GM12878 (cell line): ENCODE data around the gene MFN2.

Experiments used
- ASH2L ChIP-seq: fragments of 300-600, 200-600 bp; sonication (generic); IDR thresholded peaks from 2 replicates; pipeline ENCODE4 v1.6.1; 2017; ENCODE audit warnings: low read depth, mild to moderate bottlenecking, borderline replicate concordance
- BCL11A ChIP-seq: IDR thresholded peaks from 2 replicates; pipeline ENCODE4 v1.6.1; 2011; ENCODE audit warnings: low read depth, low read length
- EGR1 ChIP-seq, 2 experiments: IDR thresholded peaks; 1 replicate in 1 of 2; 2 replicates in 1 of 2; pipeline ENCODE4 v1.6.1; 2011 to 2012; ENCODE audit warnings: low read depth in 2 of 2, low read length in 2 of 2, borderline replicate concordance in 1 of 2, mild to moderate bottlenecking in 1 of 2, moderate library complexity in 1 of 2
- EZH2 ChIP-seq: IDR thresholded peaks from 2 replicates; pipeline ENCODE4 v1.6.1; 2012; ENCODE audit warnings: low read depth, mild to moderate bottlenecking, control low read depth, inconsistent platforms, low read length, borderline replicate concordance; ENCODE audit not compliant: control insufficient read depth
- NBN ChIP-seq: fragments of 450-650 bp; IDR thresholded peaks from 2 replicates; pipeline ENCODE4 v1.6.1; 2016
- POLR2A ChIP-seq: IDR thresholded peaks from 2 replicates; pipeline ENCODE4 v1.6.1; 2011; ENCODE audit warnings: low read depth, mild to moderate bottlenecking, low read length
- POLR2AphosphoS5 ChIP-seq: IDR thresholded peaks from 2 replicates; pipeline ENCODE4 v1.6.1; 2011; ENCODE audit warnings: mild to moderate bottlenecking, low read length, inconsistent platforms
- SIN3A ChIP-seq: IDR thresholded peaks from 2 replicates; pipeline ENCODE4 v1.6.1; 2012; ENCODE audit warnings: low read depth, low read length, improper control_type of control experiment
- TCF7 ChIP-seq: IDR thresholded peaks from 2 replicates; pipeline ENCODE4 v1.6.1; 2014; ENCODE audit warnings: antibody characterized with exemption, borderline replicate concordance
- ZNF274 ChIP-seq: IDR thresholded peaks from one replicate; pipeline ENCODE4 v1.8.0; 2011; ENCODE audit not compliant: insufficient read length, insufficient read depth
- ZNF622 ChIP-seq: fragments of 450-650 bp; IDR thresholded peaks from 2 replicates; pipeline ENCODE4 v1.6.1; 2017; ENCODE audit warnings: mild to moderate bottlenecking, inconsistent platforms
- ZSCAN29 ChIP-seq: fragments of 450-650 bp; IDR thresholded peaks from 2 replicates; pipeline ENCODE4 v1.6.1; 2017; ENCODE audit warnings: mild to moderate bottlenecking, moderate library complexity
- TF ChIP-seq, protein P1 (sequence below), 3 experiments: IDR thresholded peaks in 2 of 3; conservative IDR thresholded peaks in 1 of 3; 2 replicates each; pipeline ENCODE4 v1.5.1; 2011; ENCODE audit warnings: low read depth in 3 of 3, low read length in 3 of 3, mild to moderate bottlenecking in 3 of 3, control low read depth in 2 of 3, moderate library complexity in 2 of 3, inconsistent platforms in 1 of 3, mixed read lengths in 1 of 3; ENCODE audit not compliant: control insufficient read depth in 2 of 3, insufficient read depth in 1 of 3; ENCODE audit errors: extremely low read depth in 1 of 3
- TF ChIP-seq, protein P2 (sequence below): fragments of 450-650 bp; IDR thresholded peaks from 2 replicates; pipeline ENCODE4 v1.6.1; 2018; ENCODE audit warnings: borderline replicate concordance, mild to moderate bottlenecking; ENCODE audit not compliant: partially characterized antibody

DNA sequence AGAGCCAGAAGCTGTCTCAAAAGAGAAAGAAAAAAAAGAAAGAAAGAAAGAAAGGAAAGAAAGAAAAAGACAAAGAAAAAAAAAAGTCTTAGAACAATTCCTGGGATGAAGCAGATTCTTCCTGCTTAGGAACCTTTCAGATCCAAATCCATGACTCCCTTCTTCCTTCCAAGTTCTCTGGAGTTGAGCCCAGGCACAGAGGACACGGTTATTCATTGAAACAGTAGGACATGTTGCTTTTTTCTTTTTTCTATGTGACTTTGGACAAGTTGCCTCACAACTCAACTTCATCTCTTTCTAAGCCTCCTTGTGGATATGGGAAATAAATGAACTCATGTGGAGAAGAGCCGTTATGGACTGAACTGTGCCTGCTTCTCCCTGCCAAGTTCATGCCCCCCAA lies 68.1 kb downstream of the MFN2 start:
- TF ChIP-seq ZNF622 (no peak), ZSCAN29 (no peak), EZH2 (no peak), NBN (no peak), POLR2A (no peak), BCL11A (no peak), ASH2L (no peak), POLR2AphosphoS5 (no peak), EGR1 (IDR thresholded peaks at IDR 0.05; ENCODE audit: borderline replicate concordance in 1 of 2, low read depth in 2 of 2, low read length in 2 of 2) (no peak), TCF7 (no peak), SIN3A (no peak), ZNF274 (no peak)
- TF ChIP-seq, protein P1, sequence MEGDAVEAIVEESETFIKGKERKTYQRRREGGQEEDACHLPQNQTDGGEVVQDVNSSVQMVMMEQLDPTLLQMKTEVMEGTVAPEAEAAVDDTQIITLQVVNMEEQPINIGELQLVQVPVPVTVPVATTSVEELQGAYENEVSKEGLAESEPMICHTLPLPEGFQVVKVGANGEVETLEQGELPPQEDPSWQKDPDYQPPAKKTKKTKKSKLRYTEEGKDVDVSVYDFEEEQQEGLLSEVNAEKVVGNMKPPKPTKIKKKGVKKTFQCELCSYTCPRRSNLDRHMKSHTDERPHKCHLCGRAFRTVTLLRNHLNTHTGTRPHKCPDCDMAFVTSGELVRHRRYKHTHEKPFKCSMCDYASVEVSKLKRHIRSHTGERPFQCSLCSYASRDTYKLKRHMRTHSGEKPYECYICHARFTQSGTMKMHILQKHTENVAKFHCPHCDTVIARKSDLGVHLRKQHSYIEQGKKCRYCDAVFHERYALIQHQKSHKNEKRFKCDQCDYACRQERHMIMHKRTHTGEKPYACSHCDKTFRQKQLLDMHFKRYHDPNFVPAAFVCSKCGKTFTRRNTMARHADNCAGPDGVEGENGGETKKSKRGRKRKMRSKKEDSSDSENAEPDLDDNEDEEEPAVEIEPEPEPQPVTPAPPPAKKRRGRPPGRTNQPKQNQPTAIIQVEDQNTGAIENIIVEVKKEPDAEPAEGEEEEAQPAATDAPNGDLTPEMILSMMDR (IDR thresholded peaks at IDR 0.05 in 2 of 3, conservative IDR thresholded peaks at IDR 0.05 in 1 of 3; ENCODE audit: control insufficient read depth in 2 of 3, extremely low read depth in 1 of 3, insufficient read depth in 1 of 3, low read depth in 3 of 3, low read length in 3 of 3), result no peak
- TF ChIP-seq, protein P2, sequence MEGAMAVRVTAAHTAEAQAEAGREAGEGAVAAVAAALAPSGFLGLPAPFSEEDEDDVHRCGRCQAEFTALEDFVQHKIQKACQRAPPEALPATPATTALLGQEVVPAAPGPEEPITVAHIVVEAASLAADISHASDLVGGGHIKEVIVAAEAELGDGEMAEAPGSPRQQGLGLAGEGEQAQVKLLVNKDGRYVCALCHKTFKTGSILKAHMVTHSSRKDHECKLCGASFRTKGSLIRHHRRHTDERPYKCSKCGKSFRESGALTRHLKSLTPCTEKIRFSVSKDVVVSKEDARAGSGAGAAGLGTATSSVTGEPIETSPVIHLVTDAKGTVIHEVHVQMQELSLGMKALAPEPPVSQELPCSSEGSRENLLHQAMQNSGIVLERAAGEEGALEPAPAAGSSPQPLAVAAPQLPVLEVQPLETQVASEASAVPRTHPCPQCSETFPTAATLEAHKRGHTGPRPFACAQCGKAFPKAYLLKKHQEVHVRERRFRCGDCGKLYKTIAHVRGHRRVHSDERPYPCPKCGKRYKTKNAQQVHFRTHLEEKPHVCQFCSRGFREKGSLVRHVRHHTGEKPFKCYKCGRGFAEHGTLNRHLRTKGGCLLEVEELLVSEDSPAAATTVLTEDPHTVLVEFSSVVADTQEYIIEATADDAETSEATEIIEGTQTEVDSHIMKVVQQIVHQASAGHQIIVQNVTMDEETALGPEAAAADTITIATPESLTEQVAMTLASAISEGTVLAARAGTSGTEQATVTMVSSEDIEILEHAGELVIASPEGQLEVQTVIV, result no peak
